GF-D8 (cell line): ENCODE measurements around the gene RGMB.

Source experiments
- DNase-seq: peaks from one replicate; lab custom pipeline; 2025; lab: John Stamatoyannopoulos, UW

Gene RGMB

DNA sequence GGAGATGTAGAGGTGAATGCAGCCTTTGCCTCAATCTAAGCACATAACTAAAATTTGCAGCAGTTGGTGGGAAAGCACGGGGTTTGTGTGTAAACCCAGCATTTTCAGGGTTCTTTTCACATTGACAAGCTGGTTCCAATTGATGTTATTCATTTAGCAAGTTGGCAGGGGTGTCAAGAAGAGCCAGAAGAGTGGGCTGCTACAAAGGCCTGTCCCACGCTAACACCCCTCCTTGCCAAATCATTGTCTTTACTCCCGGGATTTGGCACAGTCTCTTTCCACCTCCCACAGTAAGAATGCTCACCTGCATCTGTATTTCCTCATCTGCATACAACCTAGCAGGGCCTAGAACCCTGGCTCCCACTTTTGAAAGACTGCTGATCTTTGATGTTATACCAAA is 11.8 kb downstream of the RGMB start:
- no peak for DNase-seq

DNA sequence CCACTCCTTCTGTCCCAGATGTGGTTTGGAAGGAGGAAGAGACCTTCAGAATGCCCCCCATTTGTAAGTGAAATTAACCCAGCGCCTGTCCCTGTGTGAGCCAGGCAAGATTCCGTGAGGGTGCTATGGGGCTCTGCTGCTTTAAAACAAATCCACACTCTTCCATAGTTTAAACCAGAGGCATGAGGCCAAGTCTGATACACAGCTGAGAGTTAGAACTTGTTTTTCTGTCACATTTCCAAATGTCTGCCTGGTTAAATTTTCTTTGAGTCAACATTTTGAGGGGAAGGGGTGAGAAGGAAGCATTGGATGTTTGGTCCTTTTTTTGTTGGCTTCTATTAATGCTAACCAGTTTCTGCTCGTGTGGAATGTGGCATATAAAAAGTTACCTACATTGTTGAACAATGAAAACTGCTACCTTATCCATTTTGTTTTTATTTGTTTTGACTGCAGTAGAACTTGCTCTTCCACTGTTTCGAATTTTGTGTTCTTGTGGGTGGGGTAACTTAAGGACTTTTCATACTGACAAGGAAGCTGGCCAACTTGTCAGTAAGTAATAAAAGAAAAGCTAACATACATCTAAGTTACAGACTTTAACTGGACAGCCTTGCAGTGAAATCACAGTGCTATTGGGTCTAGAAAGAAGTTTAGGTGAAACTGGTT is 12.9 kb downstream of the RGMB start:
- DNase-seq, result no peak

DNA sequence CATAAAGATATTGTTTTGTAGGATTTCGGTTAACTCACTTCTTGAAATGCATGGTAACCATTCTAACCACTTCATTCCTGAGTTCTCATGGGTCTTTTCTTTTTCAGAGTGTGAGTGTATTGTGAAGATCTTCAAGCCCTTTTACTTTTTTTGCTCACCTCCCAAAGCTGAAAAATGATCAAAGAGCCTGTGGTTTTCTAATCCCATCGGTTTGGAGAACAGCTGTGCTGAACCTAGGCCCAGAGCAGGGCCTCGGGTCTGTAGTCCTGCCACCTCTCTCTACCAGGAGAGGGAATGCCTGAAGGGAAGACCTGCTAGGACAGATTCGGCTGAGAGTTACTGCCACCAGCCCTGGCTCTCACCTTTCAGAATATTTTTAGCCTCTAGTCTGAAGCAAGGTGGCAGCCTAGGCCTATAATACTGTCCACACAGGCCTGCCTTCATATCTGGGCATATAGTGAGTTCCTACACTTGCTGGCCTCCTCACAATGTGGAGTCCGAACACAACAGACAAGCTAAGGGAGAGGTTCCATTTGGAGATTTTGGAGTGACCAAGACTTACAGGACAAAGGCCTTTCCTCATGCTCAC is 13.8 kb downstream of the RGMB start:
- no peak for DNase-seq

DNA sequence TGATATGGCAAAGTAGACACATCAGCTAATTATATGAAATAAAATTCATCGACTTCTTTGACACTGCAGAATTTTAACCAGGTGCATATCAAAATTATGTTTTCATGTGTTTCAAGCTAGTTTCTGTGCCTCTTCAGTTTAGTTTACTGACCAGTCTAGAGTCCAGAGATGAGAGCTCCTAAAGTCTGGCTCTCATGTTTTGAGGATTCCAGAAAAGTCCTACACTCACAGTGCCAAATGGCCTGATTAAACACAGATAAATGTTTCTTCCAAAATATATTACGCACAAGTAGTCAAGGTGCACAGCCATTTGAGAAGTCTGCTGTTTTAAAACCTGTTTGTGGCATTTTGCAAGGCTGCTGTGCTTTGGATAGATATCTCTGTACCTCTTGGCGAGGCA is 15.6 kb downstream of the RGMB start:
- DNase-seq, result no peak

DNA sequence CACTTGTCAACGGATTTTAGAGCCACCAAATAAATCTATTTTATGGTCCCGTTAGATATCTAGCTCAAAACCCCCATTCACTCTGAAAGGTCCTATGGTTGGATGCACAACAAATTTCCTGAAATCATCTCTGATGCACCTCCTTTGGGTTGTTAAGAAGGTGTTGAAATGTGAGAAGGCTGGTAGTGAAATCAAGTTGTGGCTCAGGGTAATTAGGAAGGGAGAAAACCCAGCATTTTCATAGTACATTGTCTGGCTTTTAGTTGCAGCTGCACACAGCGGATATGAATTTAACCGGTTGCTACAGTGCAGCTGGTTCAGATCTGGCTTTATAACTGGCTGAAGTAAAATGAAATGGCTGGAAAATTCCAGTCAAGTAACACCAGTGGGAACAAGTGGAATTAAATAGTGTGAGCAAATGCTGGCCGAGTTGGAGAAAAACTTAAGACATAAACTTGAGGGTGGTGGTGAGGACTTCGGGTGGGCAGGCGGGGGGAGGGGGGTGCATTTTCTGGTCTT is 17.6 kb downstream of the RGMB start:
- DNase-seq, result no peak

DNA sequence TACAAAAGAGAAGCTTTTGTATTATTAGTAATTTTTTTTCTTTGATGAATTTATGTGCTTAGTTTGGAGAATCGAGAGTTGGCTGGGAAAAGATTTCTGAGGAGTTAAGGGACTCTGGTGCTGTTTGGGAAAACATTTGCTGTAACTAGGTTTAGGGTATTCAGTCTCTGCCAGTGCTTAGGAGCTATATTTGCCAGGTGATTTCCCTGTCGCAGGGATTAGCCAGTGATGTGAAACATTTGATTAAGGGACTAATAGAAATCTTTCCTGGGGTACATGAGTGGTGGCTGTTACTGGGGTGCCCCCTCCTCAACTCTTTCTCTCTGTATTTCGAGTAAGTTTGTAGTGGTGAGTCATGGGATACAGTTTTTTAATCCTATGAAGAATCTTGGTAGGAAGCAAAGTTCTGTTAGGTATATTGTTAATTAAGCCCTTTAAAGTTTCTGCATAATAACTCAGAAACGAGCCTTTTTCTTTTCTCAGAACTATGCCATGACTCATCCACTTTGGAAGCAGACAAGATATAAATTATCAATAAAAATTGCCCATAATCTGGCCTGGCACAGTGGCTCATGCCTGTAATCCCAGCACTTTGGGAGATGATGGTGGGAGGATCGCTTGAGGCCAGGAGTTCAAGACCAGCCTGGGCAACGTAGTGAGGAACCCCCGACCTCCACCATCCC is 18.6 kb downstream of the RGMB start:
- no peak for DNase-seq

DNA sequence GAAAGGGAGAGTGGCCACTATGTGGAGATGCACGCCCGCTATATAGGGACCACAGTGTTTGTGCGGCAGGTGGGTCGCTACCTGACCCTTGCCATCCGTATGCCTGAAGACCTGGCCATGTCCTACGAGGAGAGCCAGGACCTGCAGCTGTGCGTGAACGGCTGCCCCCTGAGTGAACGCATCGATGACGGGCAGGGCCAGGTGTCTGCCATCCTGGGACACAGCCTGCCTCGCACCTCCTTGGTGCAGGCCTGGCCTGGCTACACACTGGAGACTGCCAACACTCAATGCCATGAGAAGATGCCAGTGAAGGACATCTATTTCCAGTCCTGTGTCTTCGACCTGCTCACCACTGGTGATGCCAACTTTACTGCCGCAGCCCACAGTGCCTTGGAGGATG is 19.8 kb downstream of the RGMB start:
- DNase-seq, result no peak

DNA sequence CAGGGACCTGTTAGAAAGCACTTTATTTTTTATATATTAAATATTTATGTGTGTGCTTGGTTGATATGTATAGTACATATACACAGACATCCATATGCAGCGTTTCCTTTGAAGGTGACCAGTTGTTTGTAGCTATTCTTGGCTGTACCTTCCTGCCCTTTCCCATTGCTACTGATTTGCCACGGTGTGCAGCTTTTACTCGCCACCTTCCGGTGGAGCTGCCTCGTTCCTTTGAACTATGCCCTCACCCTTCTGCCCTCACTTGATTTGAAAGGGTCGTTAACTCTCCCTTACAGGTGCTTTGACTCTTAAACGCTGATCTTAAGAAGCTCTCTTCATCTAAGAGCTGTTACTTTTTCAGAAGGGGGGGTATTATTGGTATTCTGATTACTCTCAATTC is 20.5 kb downstream of the RGMB start:
- DNase-seq, result no peak

DNA sequence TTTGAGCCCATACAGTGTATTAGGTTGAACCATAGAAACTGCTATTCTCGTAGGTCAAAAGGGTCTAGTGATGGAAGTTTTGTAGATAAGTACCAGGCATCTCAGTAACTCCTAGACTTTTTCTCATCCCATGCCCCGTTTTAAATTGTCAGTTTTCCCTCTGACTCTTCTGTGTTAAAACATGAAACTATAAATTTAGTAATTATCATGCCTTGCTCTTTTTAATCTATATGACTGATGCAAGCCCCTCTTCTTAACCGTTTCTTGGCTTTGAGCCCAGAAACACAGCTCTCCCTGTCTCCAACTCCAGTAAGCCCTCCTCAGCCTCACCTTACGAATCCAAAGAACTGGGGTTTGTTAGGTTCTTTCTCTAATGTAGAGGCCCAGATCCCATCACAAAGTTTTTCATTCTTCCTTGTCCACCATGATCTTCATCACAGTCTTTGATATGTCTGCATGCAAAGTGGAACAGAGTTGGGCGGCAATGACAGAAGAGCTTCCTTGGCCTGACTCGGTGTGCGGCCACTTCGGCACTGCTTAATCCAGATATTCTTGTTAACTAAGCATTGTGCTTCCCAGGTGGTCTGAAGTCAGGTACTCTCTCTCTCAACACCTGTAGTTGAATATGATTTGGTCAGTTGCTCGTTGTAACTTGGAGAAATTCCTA is 21.1 kb downstream of the RGMB start:
- DNase-seq, result no peak

DNA sequence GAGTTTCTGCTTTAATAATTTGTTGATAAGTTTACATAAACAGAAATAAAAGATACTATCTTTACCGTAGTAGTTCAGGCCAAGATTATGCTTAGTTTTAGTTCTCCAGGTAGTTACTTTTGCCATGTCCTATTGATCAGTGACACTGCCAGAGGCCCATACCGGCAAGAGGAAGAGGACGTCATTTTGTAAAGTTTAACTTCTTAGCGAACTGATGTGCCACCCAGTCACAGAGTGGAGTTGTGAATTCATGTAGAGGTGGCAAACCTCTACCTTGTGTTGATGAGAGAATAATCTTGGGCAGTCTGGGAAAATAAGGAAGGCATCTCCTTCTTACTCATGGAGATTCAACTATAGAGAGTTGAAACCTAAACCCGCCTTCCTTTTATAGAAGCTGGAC is 21.8 kb downstream of the RGMB start:
- no peak for DNase-seq

DNA sequence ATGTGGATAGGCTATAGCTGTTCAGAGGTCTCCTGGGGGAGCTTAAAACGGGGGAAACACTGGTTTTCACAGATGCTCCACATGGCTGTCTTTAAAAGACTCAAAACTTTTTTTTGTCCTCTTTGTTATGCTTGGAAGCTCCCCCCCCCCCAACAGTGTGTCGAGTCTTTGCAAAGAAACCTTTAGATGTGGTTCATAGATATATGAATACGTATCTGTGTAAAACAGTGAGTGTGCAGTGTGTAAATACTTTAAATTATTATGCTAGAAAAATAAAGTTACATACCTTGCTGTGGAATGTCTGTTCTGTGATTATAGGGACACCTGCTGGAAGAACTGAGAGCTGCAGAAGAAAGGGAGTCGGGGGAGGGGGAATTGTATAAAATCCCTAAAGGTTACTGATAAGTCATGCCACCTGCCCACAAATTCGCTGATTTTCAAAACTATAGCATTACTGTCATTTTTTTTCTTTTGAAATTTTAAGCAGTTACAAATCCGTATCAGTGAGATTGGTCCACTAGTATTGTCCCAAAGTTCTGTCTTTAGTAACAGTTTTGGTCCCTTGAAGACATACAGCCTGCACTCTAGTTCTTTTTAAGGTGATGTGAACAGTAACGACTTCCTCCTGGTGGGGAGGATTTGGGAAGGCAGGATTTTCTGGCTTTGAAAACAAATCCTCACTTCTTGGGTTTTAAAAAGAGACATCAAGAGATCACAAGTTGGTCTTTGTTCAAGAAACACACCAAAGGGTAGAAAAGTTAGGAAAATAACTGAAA is 22.9 kb downstream of the RGMB start:
- no peak for DNase-seq

DNA sequence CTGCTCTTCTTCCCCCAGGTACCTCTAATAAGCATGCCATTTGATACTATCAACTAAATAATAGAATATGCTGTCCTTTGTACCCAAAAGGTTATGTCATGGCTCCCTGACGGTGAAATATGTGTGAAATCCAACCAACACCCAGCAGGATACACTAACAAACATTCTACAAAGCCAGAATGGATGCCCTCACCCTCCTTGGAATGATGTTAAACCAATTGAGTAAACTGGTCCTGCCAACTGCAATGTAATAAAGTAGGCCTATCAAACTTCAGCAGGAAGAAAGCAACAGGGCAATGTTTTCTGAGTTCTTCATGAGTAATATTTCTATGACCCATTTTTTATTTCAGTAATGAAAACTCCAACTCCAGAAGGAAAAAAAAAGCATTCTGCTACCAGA is 24.9 kb downstream of the RGMB start:
- DNase-seq, result no peak

DNA sequence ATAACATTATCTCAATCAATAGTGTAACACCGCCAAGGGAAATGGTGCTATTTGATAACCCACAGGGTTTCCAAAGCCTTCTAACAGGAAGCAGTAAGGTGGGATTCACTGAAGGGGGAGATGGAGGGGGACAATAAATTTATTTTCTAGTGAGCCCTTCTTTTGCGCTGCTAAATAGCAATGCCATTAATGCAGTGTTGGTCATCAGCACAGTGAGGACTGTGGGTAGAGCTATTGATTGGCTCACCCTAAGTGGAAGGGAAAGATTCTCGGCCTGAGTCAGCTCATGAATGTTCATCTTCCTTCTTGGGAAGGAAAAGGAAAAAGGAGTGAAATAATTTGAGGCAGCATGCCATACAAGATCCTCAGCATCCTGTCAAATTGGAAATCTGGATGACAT is 25.4 kb downstream of the RGMB start:
- no peak for DNase-seq

DNA sequence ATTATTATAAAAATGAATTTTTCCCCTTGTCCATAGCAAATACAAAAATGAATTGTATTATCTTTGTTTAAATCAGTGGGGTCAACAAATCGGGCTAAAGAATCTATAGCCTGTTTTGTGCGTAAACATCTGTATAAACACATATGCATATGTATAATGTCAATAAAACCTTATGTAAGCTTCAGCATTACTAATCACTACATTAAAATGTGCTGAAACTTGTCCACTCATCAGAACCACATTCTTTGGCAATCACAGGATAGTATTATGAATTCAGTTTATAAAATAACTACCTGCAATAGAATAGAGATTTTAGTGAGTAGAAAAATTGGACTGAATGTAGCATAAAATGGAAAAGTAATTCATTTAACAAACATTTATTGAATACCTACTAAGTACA is 30.6 kb downstream of the RGMB start:
- DNase-seq, result no peak

DNA sequence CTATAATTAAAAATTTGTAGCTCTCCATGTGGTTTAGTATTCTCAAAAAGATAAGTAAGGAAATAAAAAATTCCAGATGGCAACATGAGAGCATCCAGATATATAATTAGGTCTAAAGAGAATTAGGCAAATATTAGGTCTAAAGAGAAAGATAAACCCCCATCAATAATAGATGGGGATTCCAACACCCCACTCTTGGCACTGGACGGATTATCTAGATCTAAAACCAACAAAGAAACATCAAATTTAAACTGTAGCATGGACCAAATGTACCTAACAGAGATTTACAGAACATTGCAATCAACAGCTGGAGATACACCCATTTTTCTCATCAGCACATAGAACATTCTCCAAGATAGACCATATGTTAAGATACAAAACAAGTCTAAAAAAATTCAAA is 31.6 kb downstream of the RGMB start:
- DNase-seq, result no peak

DNA sequence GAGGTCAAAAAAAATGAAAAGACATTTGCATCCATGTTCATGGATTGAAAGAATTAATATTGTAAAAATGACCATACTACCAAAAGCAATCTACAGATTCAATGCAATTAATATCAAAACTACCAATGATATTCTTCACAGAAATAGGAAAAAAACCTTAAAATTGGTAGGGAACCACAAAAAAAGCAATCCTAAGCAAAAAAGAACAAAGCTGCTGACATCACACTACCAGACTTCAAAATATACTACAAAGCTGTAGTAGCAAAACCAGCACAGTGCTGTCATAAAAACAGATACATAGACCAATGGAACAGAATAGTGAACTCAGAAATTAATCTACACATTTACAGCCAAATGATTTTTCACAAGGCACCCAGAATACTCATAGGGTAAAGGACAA is 34.3 kb downstream of the RGMB start:
- no peak for DNase-seq

DNA sequence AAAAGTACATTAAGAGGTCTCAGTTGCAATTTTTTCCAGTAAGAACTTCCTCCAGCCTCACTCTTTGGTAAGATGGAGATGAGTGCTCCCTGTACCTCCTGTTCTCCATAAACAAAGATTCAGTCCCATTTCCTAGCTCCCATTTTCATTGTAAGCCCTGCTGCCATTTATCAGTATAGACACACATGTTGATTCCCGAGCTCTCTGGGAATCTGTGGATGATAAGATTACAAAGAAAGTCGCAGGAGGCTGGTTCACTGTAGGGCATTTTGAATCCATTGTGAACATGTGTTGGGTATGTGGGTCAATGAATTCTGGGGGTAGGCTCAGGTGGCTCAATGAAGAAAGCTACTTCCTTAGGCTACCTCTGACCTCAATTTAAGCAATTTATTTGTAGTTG is 36.7 kb downstream of the RGMB start:
- no peak for DNase-seq

DNA sequence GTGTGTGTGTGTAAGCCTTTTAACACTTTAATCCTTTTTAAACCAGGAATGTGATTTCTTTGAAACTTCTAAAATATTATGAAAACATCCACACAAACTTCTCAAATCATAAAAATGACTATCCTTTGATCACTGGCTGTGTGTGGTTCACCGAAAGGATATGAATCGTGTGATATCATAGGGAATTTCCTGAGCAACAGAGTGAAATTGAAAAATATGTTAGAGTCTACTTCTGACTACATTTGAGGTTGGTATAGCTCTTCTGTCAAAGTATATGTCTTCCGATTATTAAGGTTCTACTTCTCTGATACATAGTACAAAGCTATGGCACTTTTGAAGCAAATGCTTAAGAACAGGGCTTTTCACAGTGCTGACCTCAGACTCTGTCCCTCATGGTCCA is 40.3 kb downstream of the RGMB start:
- no peak for DNase-seq

DNA sequence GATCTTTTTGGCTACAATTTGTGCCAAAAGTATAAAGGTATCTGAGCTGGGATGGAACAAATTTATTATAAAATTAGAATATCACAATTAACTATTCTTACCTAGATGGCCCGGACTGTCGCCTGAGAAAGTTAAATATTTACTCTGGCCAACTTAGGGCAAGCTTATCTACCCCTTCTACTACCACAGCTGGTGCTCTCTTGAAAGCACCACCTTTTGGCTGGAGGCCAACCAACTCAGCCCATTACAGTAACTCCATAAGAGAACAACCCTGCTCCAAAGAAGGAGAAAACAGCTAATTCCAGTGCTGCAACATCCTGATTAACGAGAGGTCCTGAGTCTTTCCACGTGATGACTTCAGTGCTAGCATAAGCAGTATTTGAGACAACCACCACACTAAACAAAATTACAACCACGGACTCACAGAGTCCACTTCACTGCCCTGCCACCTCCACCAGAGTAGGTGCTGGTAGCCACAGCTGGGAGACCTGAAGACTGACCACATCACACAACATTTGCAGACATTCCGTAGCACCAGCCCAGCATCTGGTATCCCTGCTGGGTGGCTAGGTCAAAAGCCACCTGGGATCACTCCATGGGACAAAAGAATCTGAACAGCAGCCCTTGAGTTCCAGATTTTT is 43.2 kb downstream of the RGMB start:
- no peak for DNase-seq

DNA sequence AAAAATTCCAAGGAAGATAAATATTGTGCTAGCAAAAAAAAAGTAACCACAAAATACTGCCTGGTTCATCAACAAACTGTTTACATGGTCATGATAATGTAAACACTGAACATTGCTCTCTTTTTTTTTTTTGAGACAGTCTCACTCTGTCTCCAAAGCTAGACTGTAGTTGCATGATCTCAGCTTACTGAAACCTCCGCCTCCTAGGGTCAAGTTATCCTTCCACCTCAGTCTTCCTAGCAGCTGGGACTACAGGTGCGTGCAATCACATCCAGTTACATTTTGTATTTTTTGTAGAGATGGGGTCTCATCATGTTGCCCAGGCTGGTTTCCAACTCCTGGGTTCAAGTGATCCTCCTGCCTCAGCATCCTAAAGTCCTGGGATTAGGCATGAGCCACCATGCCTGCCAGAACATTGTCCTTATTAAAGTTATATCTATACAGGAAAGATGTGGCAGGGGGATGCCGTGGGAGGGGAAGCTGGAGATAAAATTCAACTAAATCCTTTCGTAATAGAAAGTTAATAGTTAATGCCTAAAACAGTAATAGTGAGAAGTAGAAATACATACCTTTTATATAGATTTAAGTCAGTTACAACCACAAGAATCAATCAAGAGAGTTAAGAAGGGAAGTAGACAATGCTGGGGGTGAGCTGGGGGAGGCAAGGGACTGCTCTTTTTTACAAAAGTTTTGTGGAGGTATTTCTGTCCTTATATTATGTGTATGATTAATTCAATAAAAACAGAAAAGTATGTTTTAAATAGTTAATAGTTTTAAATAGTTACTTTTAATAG is 52.3 kb downstream of the RGMB start:
- no peak for DNase-seq

DNA sequence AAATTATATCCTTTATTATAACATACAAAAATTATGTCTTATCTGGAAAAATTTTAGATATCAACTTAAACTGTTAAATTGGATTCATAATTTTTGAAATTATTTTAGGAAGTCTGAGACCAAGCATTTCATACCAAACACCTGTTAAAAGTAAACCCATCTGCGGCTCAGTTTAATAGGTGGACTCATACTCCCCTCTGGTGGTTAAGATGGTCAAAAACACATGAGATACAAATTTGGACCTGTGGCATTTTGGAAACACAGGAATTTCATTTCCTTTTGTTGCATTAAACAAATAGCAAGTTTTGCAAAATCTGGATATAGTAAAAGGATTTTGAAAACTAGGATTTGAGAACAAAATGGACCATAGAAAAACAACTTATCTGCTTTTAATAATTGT is 53.7 kb downstream of the RGMB start:
- DNase-seq, result no peak
